IMR-90 (cell line): ENCODE data around the gene MGAT5. TPM values are rescaled to one million over a fixed set of nuclear protein-coding genes. Genes with fewer than 3 reads are reported as not detected.

ENCODE experiments used
- ATAC-seq: fragments of 200-7000 bp; cut with Tn5 transposase; 2 replicates; pipeline ENCODE4 v1.9.1; 2020; ENCODE audit warnings: low read depth, mild to moderate bottlenecking, moderate library complexity
- BruUV-seq: library from RNA; stranded (reverse); fragments of 400-500 nt; replicated peaks from 2 replicates; lab custom pipeline; 2021; lab: Mats Ljungman, UMichigan
- CTCF ChIA-PET: fragments of 300-600 bp; formaldehyde crosslinking; extraction: SDS; loops from one replicate; lab custom pipeline; 2021; ENCODE audit warnings: antibody characterized with exemption; lab: Yijun Ruan, JAX
- POLR2A ChIA-PET: fragments of 300-600 bp; sonication (Branson Sonifier 250); formaldehyde crosslinking; loops from one replicate; lab custom pipeline; 2022; ENCODE audit warnings: antibody characterized with exemption; ENCODE audit not compliant: unreplicated experiment; lab: Charles Lee
- DNase-seq: peaks from one replicate; pipeline ENCODE4 v3.0.0; 2013
- H2AFZ ChIP-seq: replicated peaks from 2 replicates; pipeline ENCODE3; 2013; ENCODE audit warnings: low read length, mild to moderate bottlenecking; ENCODE audit not compliant: poor library complexity
- H2AK5ac ChIP-seq: 2 replicates; pipeline ENCODE4 v1.6.1; 2013; ENCODE audit warnings: low read depth, low read length, inconsistent platforms
- H2AK9ac ChIP-seq: replicated peaks from 2 replicates; pipeline ENCODE3; 2013; ENCODE audit warnings: mild to moderate bottlenecking, low read depth, low read length, moderate library complexity; ENCODE audit not compliant: poor library complexity
- H2BK120ac ChIP-seq: 2 replicates; pipeline ENCODE4 v1.6.1; 2013; ENCODE audit warnings: low read depth, low read length, inconsistent platforms
- H2BK15ac ChIP-seq: 3 replicates; pipeline ENCODE4 v1.6.1; 2013; ENCODE audit warnings: low read depth, low read length, inconsistent platforms
- H2BK20ac ChIP-seq: 2 replicates; pipeline ENCODE4 v1.6.1; 2013; ENCODE audit warnings: low read depth, mild to moderate bottlenecking, inconsistent platforms, low read length, moderate library complexity
- H2BK5ac ChIP-seq: 2 replicates; pipeline ENCODE4 v1.6.1; 2013; ENCODE audit warnings: mild to moderate bottlenecking, low read depth, low read length, inconsistent platforms; ENCODE audit not compliant: poor library complexity, severe bottlenecking
- H3K14ac ChIP-seq: replicated peaks from 2 replicates; pipeline ENCODE4 v1.6.1; 2013; ENCODE audit warnings: low read depth, low read length, inconsistent platforms
- H3K18ac ChIP-seq: 2 replicates; pipeline ENCODE4 v1.6.1; 2013; ENCODE audit warnings: low read depth, low read length, control low read depth
- H3K23ac ChIP-seq: 2 replicates; pipeline ENCODE4 v1.6.1; 2013; ENCODE audit warnings: low read depth, low read length, inconsistent platforms
- H3K27ac ChIP-seq: 2 replicates; pipeline ENCODE4 v1.5.1; 2013; ENCODE audit warnings: mild to moderate bottlenecking, control low read depth, low read length; ENCODE audit not compliant: insufficient read depth
- H3K27me3 ChIP-seq: 2 replicates; pipeline ENCODE4 v1.6.1; 2013; ENCODE audit warnings: low read length; ENCODE audit not compliant: control insufficient read depth, insufficient read depth
- H3K36me3 ChIP-seq: 2 replicates; pipeline ENCODE4 v1.6.1; 2013; ENCODE audit warnings: low read length, mixed read lengths; ENCODE audit not compliant: control insufficient read depth, insufficient read depth
- H3K4ac ChIP-seq: 2 replicates; pipeline ENCODE4 v1.6.1; 2013; ENCODE audit warnings: low read depth, low read length, inconsistent platforms
- H3K4me1 ChIP-seq: 2 replicates; pipeline ENCODE4 v1.6.1; 2013; ENCODE audit warnings: low read length, mixed read lengths; ENCODE audit not compliant: control insufficient read depth, insufficient read depth
- H3K4me2 ChIP-seq: 2 replicates; pipeline ENCODE4 v1.6.1; 2013; ENCODE audit warnings: low read depth, mild to moderate bottlenecking, control low read depth, low read length, moderate library complexity
- H3K4me3 ChIP-seq: 2 replicates; pipeline ENCODE4 v1.5.1; 2013; ENCODE audit warnings: low read depth, mild to moderate bottlenecking, control low read depth, low read length, moderate library complexity; ENCODE audit not compliant: insufficient read depth
- H3K56ac ChIP-seq: 2 replicates; pipeline ENCODE4 v1.6.1; 2013; ENCODE audit warnings: low read length, inconsistent platforms; ENCODE audit not compliant: insufficient read depth; ENCODE audit errors: extremely low read depth
- H3K79me1 ChIP-seq, 2 experiments: 2 replicates each; pipeline ENCODE4 v1.6.1; 2013; ENCODE audit warnings: low read length in 2 of 2, inconsistent platforms in 1 of 2, low read depth in 1 of 2
- H3K9ac ChIP-seq: 2 replicates; pipeline ENCODE4 v1.6.1; 2013; ENCODE audit warnings: low read depth, low read length, control low read depth
- H3K9me1 ChIP-seq: 2 replicates; pipeline ENCODE4 v1.6.1; 2013; ENCODE audit warnings: low read length, inconsistent platforms; ENCODE audit not compliant: insufficient read depth
- H3K9me3 ChIP-seq: 2 replicates; pipeline ENCODE4 v1.6.1; 2013; ENCODE audit warnings: low read length; ENCODE audit not compliant: control insufficient read depth, insufficient read depth
- H4K20me1 ChIP-seq: 2 replicates; pipeline ENCODE4 v1.6.1; 2013; ENCODE audit warnings: low read length, inconsistent platforms; ENCODE audit not compliant: insufficient read depth
- H4K5ac ChIP-seq: 2 replicates; pipeline ENCODE4 v1.6.1; 2013; ENCODE audit warnings: mild to moderate bottlenecking, low read depth, low read length, control low read depth
- H4K8ac ChIP-seq, 2 experiments: 2 replicates each; pipeline ENCODE4 v1.6.1; 2013; ENCODE audit warnings: low read depth in 2 of 2, low read length in 2 of 2, control low read depth in 1 of 2, inconsistent platforms in 1 of 2
- H4K91ac ChIP-seq: 2 replicates; pipeline ENCODE4 v1.6.1; 2013; ENCODE audit warnings: low read depth, low read length, inconsistent platforms; ENCODE audit not compliant: insufficient read depth
- BHLHE40 ChIP-seq: fragments of 150-350 bp; IDR thresholded peaks from 2 replicates; pipeline ENCODE4 v1.6.1; 2016; ENCODE audit warnings: mild to moderate bottlenecking, low read depth, low read length
- CEBPB ChIP-seq: IDR thresholded peaks from 2 replicates; pipeline ENCODE4 v1.6.1; 2012; ENCODE audit warnings: low read depth, low read length, improper control_type of control experiment
- CHD1 ChIP-seq: IDR thresholded peaks from 2 replicates; pipeline ENCODE4 v1.6.1; 2012; ENCODE audit warnings: low read depth, low read length, improper control_type of control experiment
- FOS ChIP-seq: fragments of 150-350 bp; IDR thresholded peaks from 2 replicates; pipeline ENCODE4 v1.6.1; 2016; ENCODE audit warnings: low read depth, low read length
- MAFK ChIP-seq: IDR thresholded peaks from 2 replicates; pipeline ENCODE4 v1.6.1; 2012; ENCODE audit warnings: low read depth, low read length, improper control_type of control experiment
- MAZ ChIP-seq: IDR thresholded peaks from 2 replicates; pipeline ENCODE4 v1.6.1; 2012; ENCODE audit warnings: low read depth, mild to moderate bottlenecking, low read length, improper control_type of control experiment, moderate library complexity, borderline replicate concordance
- MXI1 ChIP-seq: IDR thresholded peaks from 2 replicates; pipeline ENCODE4 v1.6.1; 2012; ENCODE audit warnings: low read depth, mild to moderate bottlenecking, low read length, moderate library complexity, borderline replicate concordance
- RCOR1 ChIP-seq: IDR thresholded peaks from 2 replicates; pipeline ENCODE4 v1.6.1; 2012; ENCODE audit warnings: mild to moderate bottlenecking, low read length, improper control_type of control experiment; ENCODE audit not compliant: insufficient replicate concordance
- RFX5 ChIP-seq: IDR thresholded peaks from 2 replicates; pipeline ENCODE4 v1.8.0; 2012; ENCODE audit warnings: low read depth, mild to moderate bottlenecking, low read length, moderate library complexity
- WGBS, 2 experiments: methylation state at CpG; one replicate each; pipeline versions ENCODE4 v1.1.5 to v1.1.7; 2013; ENCODE audit warnings: missing lambda C conversion rate in 2 of 2; ENCODE audit not compliant: insufficient read length in 1 of 2; ENCODE audit errors: extremely low coverage in 2 of 2; 5-methylcytosine and 5-hydroxymethylcytosine counted together
- dilution Hi-C: fragments of 300-500 bp; cut with HindIII; formaldehyde crosslinking; loops from one replicate; pipeline ENCODE4 v1.14.3; 2018; ENCODE audit warnings: low sequenced_read_pairs; ENCODE audit not compliant: unreplicated experiment
- in situ Hi-C: fragments of 300-500 bp; cut with MboI; formaldehyde crosslinking; loops from 3 replicates; pipeline ENCODE4 v1.14.3; 2019; ENCODE audit warnings: low sequenced_read_pairs, inconsistent platforms, mixed read lengths
- intact Hi-C: fragments of 100-400 bp; cut with micrococcal nuclease; formaldehyde crosslinking; loops from 2 replicates; pipeline ENCODE4 v1.10.0; 2022
- polyA plus RNA-seq, 3 experiments: library from polyadenylated mRNA; depleted of rRNA; stranded (reverse); fragments of >200 nt; gene quantifications; 2 replicates each; pipeline ENCODE4 v1.2.3, GENCODE V29; 2012; ENCODE audit warnings: low replicate concordance in 1 of 3
- total RNA-seq: library from RNA; depleted of rRNA; stranded (reverse); fragments of >200 nt; gene quantifications from 2 replicates; pipeline ENCODE4 v1.2.3, GENCODE V29; 2012
- TF ChIP-seq, protein P1 (sequence below): fragments of 150-350 bp; IDR thresholded peaks from 2 replicates; pipeline ENCODE4 v1.6.1; 2016; ENCODE audit warnings: low read depth, mild to moderate bottlenecking, low read length, moderate library complexity, borderline replicate concordance

The MGAT5 gene
- total and polyA plus RNA-seq, 2 of the 4 experiments (the other 2 are of a cell fraction): 22.9 to 59.9 TPM

DNA sequence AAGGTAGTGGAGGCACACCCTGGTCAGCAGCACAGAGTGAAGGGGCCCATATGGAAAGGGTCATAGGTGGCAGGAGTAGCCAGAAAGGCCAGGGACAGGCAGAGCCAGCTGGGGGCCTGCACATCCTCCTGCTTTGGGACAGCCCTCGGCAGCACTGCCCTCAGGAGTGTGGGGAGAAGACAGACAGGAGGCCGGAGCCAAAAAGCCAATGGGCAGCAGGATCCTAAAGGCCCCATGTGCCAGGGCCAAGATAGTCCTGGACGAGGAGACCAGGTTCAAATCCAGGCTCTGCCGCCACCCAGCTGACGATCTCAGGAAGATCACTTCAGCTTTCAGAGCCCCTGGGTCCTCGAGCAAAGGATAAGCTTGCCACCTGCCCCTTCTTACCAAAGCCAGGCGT lies 244.8 kb downstream of the MGAT5 start:
- DNase-seq (no peak), ATAC-seq (no peak)
- Histone ChIP-seq H2AK5ac (no peak overlapping the region), H2BK20ac (no peak overlapping the region), H3K18ac (no peak overlapping the region), H3K36me3 (no peaks in the 10 kb centered on the region), H2BK120ac (no peak overlapping the region), H3K56ac (no peak overlapping the region), H3K14ac (no peak overlapping the region), H3K79me1 (no peaks in the 10 kb centered on the region), H3K9me3 (no peaks in the 10 kb centered on the region), H2BK5ac (no peak overlapping the region), H4K91ac (no peak overlapping the region), H4K8ac (no peak overlapping the region), H3K4me1 (no peaks in the 10 kb centered on the region), H2AFZ (no peak overlapping the region), H3K27ac (no peak overlapping the region), H3K27me3 (peaks cover 22% of the 10 kb centered on the region), H3K4me2 (no peak overlapping the region), H3K9ac (no peak overlapping the region), H3K9me1 (no peaks in the 10 kb centered on the region), H4K20me1 (no peaks in the 10 kb centered on the region), H2AK9ac (no peak overlapping the region), H3K23ac (no peak overlapping the region), H3K4me3 (no peak overlapping the region), H3K4ac (no peak overlapping the region), H4K5ac (no peak overlapping the region), H2BK15ac (no peak overlapping the region)
- TF ChIP-seq, protein P1, sequence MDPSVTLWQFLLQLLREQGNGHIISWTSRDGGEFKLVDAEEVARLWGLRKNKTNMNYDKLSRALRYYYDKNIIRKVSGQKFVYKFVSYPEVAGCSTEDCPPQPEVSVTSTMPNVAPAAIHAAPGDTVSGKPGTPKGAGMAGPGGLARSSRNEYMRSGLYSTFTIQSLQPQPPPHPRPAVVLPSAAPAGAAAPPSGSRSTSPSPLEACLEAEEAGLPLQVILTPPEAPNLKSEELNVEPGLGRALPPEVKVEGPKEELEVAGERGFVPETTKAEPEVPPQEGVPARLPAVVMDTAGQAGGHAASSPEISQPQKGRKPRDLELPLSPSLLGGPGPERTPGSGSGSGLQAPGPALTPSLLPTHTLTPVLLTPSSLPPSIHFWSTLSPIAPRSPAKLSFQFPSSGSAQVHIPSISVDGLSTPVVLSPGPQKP: no peak
- no peak for TF ChIP-seq CEBPB
- TF ChIP-seq MAFK: no peak
- TF ChIP-seq MXI1: no peak
- TF ChIP-seq RFX5: no peak
- no peak for TF ChIP-seq RCOR1
- no peak for TF ChIP-seq BHLHE40
- TF ChIP-seq CHD1: no peak
- no peak for TF ChIP-seq MAZ
- no peak for TF ChIP-seq FOS
- dilution Hi-C loops (no loop called here), intact Hi-C loops (no loop called here), in situ Hi-C loops (no loop called here)
- BruUV-seq: no TSS peak
- ChIA-PET CTCF (no interaction called here), POLR2A (no interaction called here)
- WGBS, 2 experiments: 60% methylated on average over 2 of the region's 7 CpGs; no CpG with 5 or more reads in 1 of the 2 experiments
